ENCODE measurements around the gene FAM107B.

- no peak for TF ChIP-seq CTCF (conservative IDR thresholded peaks at IDR 0.05; ENCODE audit: low read depth in 2 of 2)
- TF ChIP-seq EZH2 (IDR thresholded peaks at IDR 0.05; ENCODE audit: low read depth, unreplicated experiment), result no peak
Measured at GRCh38 chr10:14648946-14649345, 125.8 kb downstream of the FAM107B start.

All from GM23338 (cell line).